Gastroesophageal sphincter (tissue), 4 donors: Measurements from ENCODE around the gene DCAF7. TPM values are rescaled to one million over a fixed set of nuclear protein-coding genes. Genes with fewer than 3 reads are reported as not detected.

Source experiments
- ATAC-seq: fragments of 150-250 bp; one replicate; pipeline ENCODE4 v1.9.1; 2016; ENCODE audit warnings: mild to moderate bottlenecking, moderate library complexity
- H3K27ac ChIP-seq, 4 donors: fragments of 200-600 bp; sonication (generic) in 3 of 4; 1 replicate in 3 of 4; 2 replicates in 1 of 4; pipeline ENCODE4 v1.5.1; 2016 to 2019
- H3K27me3 ChIP-seq: fragments of 200-600 bp; sonication (generic); one replicate; pipeline ENCODE4 v1.5.1; 2019
- H3K36me3 ChIP-seq, 2 donors: fragments of 200-600 bp; sonication (generic); one replicate each; pipeline ENCODE4 v1.5.1; 2019; ENCODE audit warnings: control low read depth in 1 of 2
- H3K4me1 ChIP-seq, 3 donors: fragments of 200-600 bp; sonication (generic); 1 replicate in 2 of 3; 2 replicates in 1 of 3; pipeline ENCODE4 v1.5.1; 2016 to 2019; ENCODE audit warnings: control low read depth in 2 of 3
- H3K4me3 ChIP-seq, 2 donors: fragments of 200-600 bp; sonication (generic); one replicate each; pipeline ENCODE4 v1.5.1; 2019; ENCODE audit warnings: mild to moderate bottlenecking in 1 of 2, moderate library complexity in 1 of 2
- H3K9me3 ChIP-seq, 3 donors: fragments of 200-600 bp; sonication (generic); one replicate each; pipeline ENCODE4 v1.5.1; 2017 to 2019; ENCODE audit warnings: control low read depth in 2 of 3
- CTCF ChIP-seq, 4 experiments: fragments of 200-600 bp in 2 of 4; fragments of 450-650 bp in 2 of 4; sonication (generic) in 1 of 4; IDR thresholded peaks; one replicate each; pipeline ENCODE4 v1.5.1; 2017 to 2019; ENCODE audit warnings: antibody characterized with exemption in 4 of 4, mild to moderate bottlenecking in 2 of 4, moderate library complexity in 2 of 4
- POLR2AphosphoS5 ChIP-seq: sonication (generic); formaldehyde crosslinking; IDR thresholded peaks from one replicate; pipeline ENCODE4 v1.6.1; 2017; ENCODE audit warnings: antibody characterized with exemption
- WGBS, 2 donors: methylation state at CpG; one replicate each; pipeline ENCODE4 v1.1.5; 2018; ENCODE audit warnings: low coverage in 1 of 2; 5-methylcytosine and 5-hydroxymethylcytosine counted together
- small RNA-seq, 4 donors: library from RNA; depleted of rRNA; stranded (forward); fragments of <200 nt; gene quantifications; one replicate each; pipeline ENCODE3, GENCODE V24; 2016
- total RNA-seq, 4 donors: library from RNA; depleted of rRNA; stranded (reverse); fragments of >200 nt; gene quantifications; one replicate each; pipeline ENCODE4 v1.1.0, GENCODE V29; 2016

DCAF7 gene
- total RNA-seq, 4 donors from 2014 or later, result 27.1 to 50.0 (median 36.8) TPM

- Histone ChIP-seq H3K27ac (no peak overlapping the region), H3K4me3 (no peak overlapping the region), H3K36me3 (peaks cover 0 to 65% of the 10 kb centered on the region in 2 donors), H3K27me3 (no peaks in the 10 kb centered on the region), H3K4me1 (peaks cover 0 to 44% (median 0%) of the 10 kb centered on the region in 3 donors), H3K9me3 (no peaks in the 10 kb centered on the region)
- TF ChIP-seq CTCF (IDR thresholded peaks at IDR 0.05), result no peak
- WGBS, 2 donors, result 88 to 89% methylated on average over 2 to 3 of the region's 4 CpGs
- ATAC-seq, result no peak
Observed at GRCh38 chr17:63640038-63640437, 89.8 kb downstream of the DCAF7 start.

DNA sequence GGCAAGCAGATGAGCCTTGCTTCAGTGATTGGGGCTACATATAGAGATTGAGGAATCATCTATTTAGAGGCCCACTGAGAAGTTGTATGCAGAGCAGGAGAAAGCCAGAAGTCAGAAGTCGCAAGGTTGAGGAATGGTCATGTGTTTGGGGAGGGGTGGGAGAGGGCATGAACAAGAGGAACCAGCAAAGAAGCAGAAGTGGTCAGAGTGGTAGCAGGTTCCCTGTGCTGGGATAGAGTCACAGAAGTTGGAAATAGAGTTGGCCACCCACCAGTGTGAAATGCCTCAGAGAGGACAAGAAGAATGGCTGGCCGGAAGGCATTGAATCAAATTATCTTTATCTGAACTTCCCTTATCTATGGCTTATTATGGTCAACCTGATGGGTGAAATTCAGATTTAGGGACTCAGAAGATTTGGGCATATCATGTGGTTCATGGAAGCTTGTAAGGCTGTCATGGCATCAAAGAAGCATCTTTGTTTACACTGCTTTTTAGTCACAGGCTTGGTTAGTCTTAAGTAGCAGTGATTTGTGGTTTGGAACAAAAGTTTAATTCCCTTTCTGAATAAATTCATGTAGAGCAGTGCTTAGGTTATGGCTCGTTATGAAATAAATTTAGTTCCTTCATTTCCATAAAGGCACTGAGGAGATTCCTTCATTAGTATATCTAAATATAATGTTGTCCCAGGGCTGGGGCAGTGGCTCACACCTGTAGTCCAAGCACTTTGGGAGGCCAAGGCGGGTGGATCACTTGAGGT, 91.6 kb downstream of the DCAF7 start:
- peak; percentile 58 for ATAC-seq
- H3K27me3 ChIP-seq, result no peaks in the 10 kb centered on the region
- H3K4me1 ChIP-seq, result peaks cover 0 to 38% (median 0%) of the 10 kb centered on the region in 3 donors
- 81 to 90% methylated on average over 2 to 3 of the region's 4 CpGs for WGBS, 2 donors
- no peak overlapping the region for H3K27ac ChIP-seq
- no peaks in the 10 kb centered on the region for H3K9me3 ChIP-seq
- H3K4me3 ChIP-seq, result no peak overlapping the region
- peaks cover 0 to 70% of the 10 kb centered on the region in 2 donors for H3K36me3 ChIP-seq
- TF ChIP-seq POLR2AphosphoS5, result no peak

Small RNA genes within 50 kb of the gene (small RNA-seq; reads per million reads assigned to genes)
- gene RNU6-288P, result 0 reads per million in 4 donors

Other genes starting within 250 kb of the DCAF7 start
- 10 to 100 TPM in 3 of 4 donors, 1 to 10 TPM in 1; 7.9 to 17.7 (median 15.0) TPM for gene CYB561, start 104.2 kb upstream of the DCAF7 start, total RNA-seq
- gene ACE, start 73.4 kb upstream of the DCAF7 start, total RNA-seq, result 10 to 100 TPM in 1 of 4 donors, 1 to 10 TPM in 3; 4.8 to 10.4 (median 8.2) TPM
- not detected for gene KCNH6, start 27.1 kb upstream of the DCAF7 start, total RNA-seq
- 10 to 100 TPM; 11.4 to 18.3 (median 14.6) TPM for gene TACO1, start 50.4 kb downstream of the DCAF7 start, total RNA-seq
- 100 to 1,000 TPM in 1 of 4 donors, 10 to 100 TPM in 3; 64.9 to 108 (median 85.7) TPM for gene MAP3K3, start 71.9 kb downstream of the DCAF7 start, total RNA-seq
- gene LIMD2, start 149.6 kb downstream of the DCAF7 start, total RNA-seq, result 10 to 100 TPM in 1 of 4 donors, 1 to 10 TPM in 3; 2.3 to 11.0 (median 6.7) TPM
- 10 to 100 TPM; 14.4 to 39.1 (median 23.3) TPM for gene STRADA, start 191.3 kb downstream of the DCAF7 start, total RNA-seq
- gene CCDC47, start 223.1 kb downstream of the DCAF7 start, total RNA-seq, result 10 to 100 TPM; 53.1 to 62.0 (median 58.9) TPM
- 100 to 1,000 TPM in 2 of 4 donors, 10 to 100 TPM in 2; 66.6 to 126 (median 98.8) TPM for gene DDX42, start 223.7 kb downstream of the DCAF7 start, total RNA-seq